SK-N-SH treated with all-trans-retinoic acid at 6 μM for 48 hours (cell line): ENCODE results near the gene RNF19B.

Source experiments
- ATAC-seq: fragments of 200-7000 bp; cut with Tn5 transposase; 3 replicates; pipeline ENCODE4 v1.9.1; 2020; ENCODE audit warnings: mild to moderate bottlenecking, moderate library complexity
- ARNTL ChIP-seq: fragments of 450-650 bp; formaldehyde crosslinking; IDR thresholded peaks from 2 replicates; pipeline ENCODE4 v1.5.0; 2020; ENCODE audit warnings: low read depth, mild to moderate bottlenecking, moderate library complexity, borderline replicate concordance
- BACH2 ChIP-seq: fragments of 250-450 bp; sonication (Bioruptor Pico); IDR thresholded peaks from 2 replicates; pipeline ENCODE4 v1.9.0; 2021; ENCODE audit warnings: mild to moderate bottlenecking, borderline replicate concordance
- CSDC2 ChIP-seq: fragments of 250-450 bp; sonication (Bioruptor Pico); IDR thresholded peaks from 2 replicates; pipeline ENCODE4 v1.5.0; 2020; ENCODE audit warnings: mild to moderate bottlenecking, moderate library complexity
- CSRNP3 ChIP-seq: fragments of 250-450 bp; sonication (Bioruptor Pico); IDR thresholded peaks from 2 replicates; pipeline ENCODE4 v1.5.1; 2021; ENCODE audit warnings: mild to moderate bottlenecking, moderate library complexity
- ESRRG ChIP-seq: fragments of 250-450 bp; sonication (Bioruptor Pico); IDR thresholded peaks from 2 replicates; pipeline ENCODE4 v1.6.1; 2021; ENCODE audit warnings: mild to moderate bottlenecking
- GLIS3 ChIP-seq: fragments of 250-450 bp; sonication (Bioruptor Pico); IDR thresholded peaks from 2 replicates; pipeline ENCODE4 v1.5.0; 2020; ENCODE audit warnings: mild to moderate bottlenecking, moderate library complexity
- ISL1 ChIP-seq: fragments of 250-450 bp; sonication (Bioruptor Pico); IDR thresholded peaks from 2 replicates; pipeline ENCODE4 v2.1.2; 2022; ENCODE audit warnings: mild to moderate bottlenecking, moderate library complexity
- PATZ1 ChIP-seq: fragments of 250-450 bp; sonication (Bioruptor Pico); IDR thresholded peaks from 2 replicates; pipeline ENCODE4 v1.8.0; 2020; ENCODE audit warnings: mild to moderate bottlenecking, moderate library complexity, borderline replicate concordance
- POU6F1 ChIP-seq: fragments of 250-450 bp; sonication (Bioruptor Pico); IDR thresholded peaks from 2 replicates; pipeline ENCODE4 v1.8.0; 2021; ENCODE audit warnings: low read depth, mild to moderate bottlenecking, moderate library complexity, borderline replicate concordance
- PPARA ChIP-seq: fragments of 250-450 bp; sonication (Bioruptor Pico); IDR thresholded peaks from 2 replicates; pipeline ENCODE4 v1.5.0; 2020; ENCODE audit warnings: mild to moderate bottlenecking, borderline replicate concordance
- RARB ChIP-seq: fragments of 250-450 bp; sonication (Bioruptor Pico); IDR thresholded peaks from 2 replicates; pipeline ENCODE4 v1.8.0; 2021; ENCODE audit warnings: mild to moderate bottlenecking, moderate library complexity
- SNAI2 ChIP-seq: fragments of 250-450 bp; sonication (Bioruptor Pico); IDR thresholded peaks from 2 replicates; pipeline ENCODE4 v1.5.0; 2020; ENCODE audit warnings: mild to moderate bottlenecking, moderate library complexity
- TOX ChIP-seq: fragments of 250-450 bp; sonication (Bioruptor Pico); IDR thresholded peaks from 2 replicates; pipeline ENCODE4 v1.8.0; 2021; ENCODE audit warnings: mild to moderate bottlenecking, moderate library complexity, borderline replicate concordance
- TSHZ2 ChIP-seq: fragments of 250-450 bp; sonication (Bioruptor Pico); IDR thresholded peaks from 2 replicates; pipeline ENCODE4 v1.5.0; 2020; ENCODE audit warnings: mild to moderate bottlenecking, moderate library complexity
- ZC3H10 ChIP-seq: fragments of 250-450 bp; sonication (Bioruptor Pico); IDR thresholded peaks from 2 replicates; pipeline ENCODE4 v1.5.1; 2021; ENCODE audit warnings: mild to moderate bottlenecking, moderate library complexity
- ZFP3 ChIP-seq: fragments of 250-450 bp; sonication (Bioruptor Pico); IDR thresholded peaks from 2 replicates; pipeline ENCODE4 v1.5.0; 2020; ENCODE audit warnings: mild to moderate bottlenecking, moderate library complexity
- ZFP30 ChIP-seq: fragments of 450-650 bp; formaldehyde crosslinking; IDR thresholded peaks from 2 replicates; pipeline ENCODE4 v1.5.0; 2022; ENCODE audit warnings: mild to moderate bottlenecking, moderate library complexity
- ZNF70 ChIP-seq: fragments of 450-650 bp; formaldehyde crosslinking; IDR thresholded peaks from 2 replicates; pipeline ENCODE4 v1.5.0; 2020; ENCODE audit warnings: mild to moderate bottlenecking, moderate library complexity
- ZNF8 ChIP-seq: fragments of 450-650 bp; formaldehyde crosslinking; IDR thresholded peaks from 2 replicates; pipeline ENCODE4 v1.5.0; 2020; ENCODE audit warnings: mild to moderate bottlenecking, moderate library complexity

The RNF19B gene

GRCh38 chr1:33003657-33004056 is 39.0 kb upstream of the RNF19B start (continued):
- no peak for TF ChIP-seq POU6F1 (CRISPR knock-in tag)
- no peak for TF ChIP-seq TOX (CRISPR knock-in tag)
- no peak for TF ChIP-seq ARNTL (CRISPR knock-in tag)
- no peak for TF ChIP-seq ESRRG (CRISPR knock-in tag)
- no peak for TF ChIP-seq BACH2
- no peak for TF ChIP-seq PATZ1
- TF ChIP-seq, all 23 proteins: peak for 0

GRCh38 chr1:33002006-33002405 is 37.4 kb upstream of the RNF19B start:
- no peak for ATAC-seq
- TF ChIP-seq ZFP3 (no peak), ZNF8 (CRISPR knock-in tag) (no peak), POU6F1 (CRISPR knock-in tag) (no peak), ZNF70 (CRISPR knock-in tag) (no peak), ZC3H10 (no peak)

- ATAC-seq = no peak
- TF ChIP-seq CSDC2 (no peak), TOX (CRISPR knock-in tag) (no peak), RARB (CRISPR knock-in tag) (no peak), TSHZ2 (CRISPR knock-in tag) (no peak), GLIS3 (CRISPR knock-in tag) (no peak), CSRNP3 (CRISPR knock-in tag) (no peak), ZNF8 (CRISPR knock-in tag) (no peak), ZFP30 (no peak), SNAI2 (CRISPR knock-in tag) (no peak), ARNTL (CRISPR knock-in tag) (no peak), ISL1 (CRISPR knock-in tag) (no peak), POU6F1 (CRISPR knock-in tag) (no peak), PPARA (CRISPR knock-in tag) (no peak)
These were observed 36.7 kb upstream of the RNF19B start for GRCh38 chr1:33001282-33001681.
